Measurements from ENCODE around the gene CD247.

The CD247 gene

DNA sequence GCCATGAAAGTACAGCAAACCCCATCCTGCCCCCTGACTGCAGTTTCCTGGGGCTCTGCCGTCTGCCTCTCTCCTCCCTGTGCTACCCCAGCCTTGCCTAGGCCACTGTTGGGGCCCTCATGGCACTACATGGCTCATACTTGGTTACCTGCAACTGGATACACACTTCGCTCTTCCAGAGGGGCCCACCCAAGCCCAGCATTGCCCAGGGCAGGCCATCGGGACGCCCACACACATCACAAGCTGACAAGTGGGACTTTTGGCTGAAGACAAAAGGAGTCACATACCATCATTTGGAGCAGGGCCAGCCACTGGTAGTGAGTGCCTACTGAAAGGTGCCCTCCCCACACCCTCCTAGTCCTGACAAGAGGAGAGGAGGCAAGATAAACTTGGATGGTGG lies 82.8 kb downstream of the CD247 start:
- DNase-seq (ENCODE audit: low read depth): no peak

GRCh38 chr1:167434306-167434705 lies 84.0 kb downstream of the CD247 start:
- no peak for DNase-seq (ENCODE audit: low read depth)

DNA sequence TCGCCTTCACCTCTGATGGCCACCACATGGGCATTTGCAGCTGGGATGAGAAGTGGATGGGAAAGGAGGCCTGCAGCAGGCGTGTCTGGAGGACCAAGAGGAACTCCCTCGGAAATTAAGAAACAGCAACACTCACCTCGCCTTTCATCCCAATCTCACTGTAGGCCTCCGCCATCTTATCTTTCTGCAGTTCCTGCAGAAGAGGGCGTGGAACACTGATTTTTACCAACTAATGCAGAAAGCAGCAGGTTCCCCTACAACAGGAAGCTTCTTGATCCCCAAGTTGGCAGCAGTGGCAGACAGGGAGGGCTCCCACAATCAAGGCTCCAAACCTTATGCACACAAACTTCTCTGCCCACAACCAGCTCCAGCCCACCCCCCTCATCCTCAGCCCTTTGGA lies 84.4 kb downstream of the CD247 start:
- no peak for DNase-seq (ENCODE audit: low read depth)

GRCh38 chr1:167432780-167433179 lies 85.5 kb downstream of the CD247 start:
- DNase-seq (ENCODE audit: low read depth): no peak

GRCh38 chr1:167431909-167432650 lies 86.2 kb downstream of the CD247 start:
- DNase-seq (ENCODE audit: low read depth): no peak

DNA sequence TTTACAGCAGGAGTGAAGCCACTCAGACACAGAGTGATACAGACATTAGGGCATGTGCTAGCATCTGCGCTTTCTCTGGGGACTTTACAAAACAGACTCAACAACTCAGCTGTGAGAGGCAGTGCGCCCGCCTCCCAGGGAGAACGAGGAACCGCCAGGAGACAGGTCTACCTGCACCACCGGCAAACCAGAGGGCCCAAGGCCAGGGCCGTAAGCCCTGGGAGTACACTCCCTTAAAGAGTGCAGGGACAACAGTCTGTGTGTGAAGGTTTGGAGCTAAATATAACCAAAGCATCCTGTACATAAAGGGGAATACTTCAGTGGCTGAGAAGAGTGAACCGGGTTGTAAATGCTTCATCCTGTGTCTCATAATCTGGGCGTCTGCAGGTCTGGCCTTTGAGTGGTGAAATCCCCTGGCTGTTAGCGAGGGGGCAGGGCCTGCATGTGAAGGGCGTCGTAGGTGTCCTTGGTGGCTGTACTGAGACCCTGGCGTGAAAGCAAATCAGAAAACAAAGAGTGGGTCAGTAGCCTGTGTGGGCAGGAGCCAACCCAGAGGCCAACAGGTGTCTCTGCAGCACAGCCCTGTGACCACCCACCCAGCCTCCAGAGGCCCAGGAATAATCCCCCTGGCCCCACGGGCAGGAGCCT lies 86.9 kb downstream of the CD247 start:
- no peak for DNase-seq (ENCODE audit: low read depth)

GRCh38 chr1:167430849-167431242 lies 87.5 kb downstream of the CD247 start:
- DNase-seq (ENCODE audit: low read depth): no peak

- no peak for DNase-seq (ENCODE audit: low read depth)
These were observed 88.0 kb downstream of the CD247 start for GRCh38 chr1:167430134-167430848.

DNA sequence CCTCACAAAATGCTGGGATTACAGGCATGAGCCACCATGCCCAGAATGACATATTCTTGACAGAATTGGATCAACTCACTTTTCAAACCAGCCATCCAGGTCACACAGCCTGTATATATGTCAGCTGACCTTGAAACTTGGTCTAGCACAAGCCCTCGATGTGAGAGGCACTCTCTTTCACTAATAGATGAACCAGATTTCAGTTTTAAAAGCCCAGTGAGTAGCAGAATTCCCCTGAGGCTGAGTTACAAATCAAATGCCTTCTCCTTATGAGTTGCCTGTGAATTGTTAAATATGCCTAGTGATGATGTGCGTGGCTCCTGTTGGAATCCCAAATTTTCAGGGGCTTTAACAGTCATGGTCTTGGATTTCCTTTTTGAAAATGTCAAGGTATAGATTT lies 88.7 kb downstream of the CD247 start:
- no peak for DNase-seq (ENCODE audit: low read depth)

GRCh38 chr1:167428395-167428794 lies 89.9 kb downstream of the CD247 start:
- DNase-seq (ENCODE audit: low read depth): peak; percentile 54

DNA sequence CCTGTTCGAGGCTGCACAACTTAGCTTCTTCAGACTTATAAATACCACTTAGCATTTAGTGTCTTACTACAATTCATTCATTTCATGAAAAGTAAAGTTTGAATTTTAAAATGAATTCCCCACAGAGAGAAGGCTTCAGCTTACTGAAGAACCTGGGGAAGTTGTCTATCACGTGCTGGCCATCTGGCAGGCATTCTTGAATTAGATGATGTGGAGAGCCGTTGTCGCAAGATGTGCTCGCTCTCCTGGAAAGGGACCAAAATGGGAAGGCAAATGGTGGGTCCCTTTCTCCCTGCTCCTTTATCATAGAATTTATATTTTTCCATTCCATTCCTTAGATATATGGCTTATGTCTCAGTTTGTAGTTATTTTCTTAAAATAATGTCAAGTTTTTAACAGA lies 90.5 kb downstream of the CD247 start:
- DNase-seq (ENCODE audit: low read depth): no peak

- no peak for DNase-seq (ENCODE audit: low read depth)
These were observed 91.6 kb downstream of the CD247 start for GRCh38 chr1:167426716-167427115.

GRCh38 chr1:167425482-167425881 lies 92.8 kb downstream of the CD247 start:
- DNase-seq (ENCODE audit: low read depth): no peak

- DNase-seq (ENCODE audit: low read depth): no peak
These were observed 94.4 kb downstream of the CD247 start for GRCh38 chr1:167423684-167424619.

DNA sequence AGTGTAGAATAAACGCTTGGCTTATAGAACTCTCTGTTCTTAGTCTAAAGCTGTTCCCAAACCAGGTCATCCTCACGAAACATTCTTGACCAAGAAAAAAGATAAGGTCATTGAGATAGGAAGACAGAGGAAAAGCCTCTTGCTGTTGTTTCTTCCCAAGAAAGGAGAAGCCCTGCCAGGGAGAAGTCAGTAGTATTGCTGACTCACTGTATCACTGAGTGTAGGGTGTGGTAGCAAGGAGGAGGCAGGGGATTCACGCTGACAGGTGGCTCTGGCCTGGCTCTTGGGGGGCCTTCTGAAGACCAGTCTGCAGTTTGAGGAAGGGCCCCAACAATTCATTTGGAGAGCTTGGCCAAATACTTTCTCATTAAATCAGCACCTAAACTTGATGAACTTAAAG lies 97.8 kb downstream of the CD247 start:
- no peak for DNase-seq (ENCODE audit: low read depth)

GRCh38 chr1:167419245-167419644 lies 99.1 kb downstream of the CD247 start:
- no peak for DNase-seq (ENCODE audit: low read depth)

GRCh38 chr1:167418391-167418790 lies 99.9 kb downstream of the CD247 start:
- DNase-seq (ENCODE audit: low read depth): no peak

GRCh38 chr1:167416506-167416905 lies 101.8 kb downstream of the CD247 start:
- DNase-seq (ENCODE audit: low read depth): no peak

DNA sequence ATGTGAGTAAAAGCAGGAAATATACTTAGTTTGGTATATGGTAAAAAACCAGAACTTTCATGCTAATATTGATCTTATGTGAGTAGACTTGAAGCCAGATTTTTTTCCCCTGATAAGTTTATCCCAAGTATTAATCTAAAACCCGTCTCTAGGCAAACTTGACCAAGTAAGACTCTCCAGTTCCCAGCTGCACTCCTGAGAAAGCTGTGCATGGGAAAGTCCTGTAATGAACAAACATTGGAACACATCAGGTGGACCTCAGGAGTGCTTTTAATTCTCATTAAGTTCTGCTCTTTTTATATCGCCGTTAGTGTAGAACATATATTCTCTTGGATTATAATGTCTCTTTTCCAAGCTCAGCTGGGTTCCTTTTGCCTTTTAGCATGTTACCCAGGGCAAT lies 105.0 kb downstream of the CD247 start:
- no peak for DNase-seq (ENCODE audit: low read depth)

GRCh38 chr1:167412920-167413319 lies 105.4 kb downstream of the CD247 start:
- no peak for DNase-seq (ENCODE audit: low read depth)

DNA sequence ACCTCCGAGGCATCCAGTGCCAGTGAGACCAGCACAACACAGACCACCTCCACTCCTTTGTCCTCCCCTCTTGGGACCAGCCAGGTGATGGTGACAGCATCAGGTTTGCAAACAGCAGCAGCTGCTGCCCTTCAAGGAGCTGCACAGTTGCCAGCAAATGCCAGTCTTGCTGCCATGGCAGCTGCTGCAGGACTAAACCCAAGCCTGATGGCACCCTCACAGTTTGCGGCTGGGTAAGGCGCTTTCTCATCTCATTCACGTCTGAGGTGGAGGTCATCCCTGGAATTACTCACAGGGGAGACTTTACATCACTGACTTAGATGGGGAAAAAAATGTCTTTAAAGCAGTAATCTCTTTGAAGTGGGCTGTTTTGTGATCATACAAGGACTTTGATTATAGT lies 106.3 kb downstream of the CD247 start:
- no peak for DNase-seq (ENCODE audit: low read depth)

GRCh38 chr1:167409183-167409582 lies 109.1 kb downstream of the CD247 start:
- no peak for DNase-seq (ENCODE audit: low read depth)

Data from GM04503 (cell line).